GM12878 (cell line): ENCODE data around the gene MAPKAP1. TPM values are rescaled to one million over a fixed set of nuclear protein-coding genes. Genes with fewer than 3 reads are reported as not detected.

ENCODE experiments used
- ATAC-seq: fragments of 200-7000 bp; cut with Tn5 transposase; 3 replicates; pipeline ENCODE4 v1.9.1; 2020; ENCODE audit warnings: mild to moderate bottlenecking, moderate library complexity
- BruUV-seq: library from RNA; stranded (reverse); fragments of 400-500 nt; replicated peaks from 2 replicates; lab custom pipeline; 2021; lab: Mats Ljungman, UMichigan
- CTCF ChIA-PET: fragments of 300-600 bp; sonication (Branson Sonifier 250); formaldehyde crosslinking; extraction: SDS; loops from one replicate; lab custom pipeline; 2021; ENCODE audit warnings: inconsistent platforms; lab: Yijun Ruan, JAX
- POLR2A ChIA-PET: fragments of 350-600 bp; formaldehyde crosslinking; extraction: SDS; loops from one replicate; lab custom pipeline; 2021; ENCODE audit warnings: inconsistent platforms; lab: Charles Lee
- RAD21 ChIA-PET: fragments of 300-600 bp; sonication (Branson Sonifier 250); formaldehyde crosslinking; loops from one replicate; lab custom pipeline; 2023; ENCODE audit warnings: antibody characterized with exemption; ENCODE audit not compliant: unreplicated experiment; lab: Charles Lee
- SMC1A ChIA-PET: fragments of 300-600 bp; sonication (Branson Sonifier 250); formaldehyde crosslinking; loops from one replicate; lab custom pipeline; 2023; ENCODE audit not compliant: unreplicated experiment, uncharacterized antibody; lab: Charles Lee
- DNase-seq: peaks from one replicate; pipeline ENCODE4 v3.0.0-alpha.2; 2011; ENCODE audit warnings: low read depth, low spot score
- FAIRE-seq: peaks from 3 replicates; lab custom pipeline; 2011; peaks lifted over from hg19 to GRCh38; lab: Jason Lieb, UNC
- H2AFZ ChIP-seq: 2 replicates; pipeline ENCODE4 v1.6.0; 2011; ENCODE audit warnings: low read depth, low read length, control low read depth; ENCODE audit not compliant: control insufficient read depth
- H3K27ac ChIP-seq: 2 replicates; pipeline ENCODE4 v1.5.1; 2011; ENCODE audit warnings: control low read depth; ENCODE audit not compliant: control insufficient read depth, insufficient read depth
- H3K27me3 ChIP-seq, 2 experiments: replicated peaks in 1 of 2; 2 replicates each; pipeline versions ENCODE4 v1.6.0 to v1.6.1; 2011; ENCODE audit warnings: low read length in 1 of 2; ENCODE audit not compliant: control insufficient read depth in 2 of 2, insufficient read depth in 2 of 2
- H3K36me3 ChIP-seq, 2 experiments: 2 replicates each; pipeline ENCODE4 v1.5.1; 2011; ENCODE audit warnings: low read length in 1 of 2; ENCODE audit not compliant: control insufficient read depth in 2 of 2, insufficient read depth in 2 of 2
- H3K4me1 ChIP-seq: 2 replicates; pipeline ENCODE4 v1.6.1; 2011; ENCODE audit warnings: mild to moderate bottlenecking, low read length, moderate library complexity, mixed read lengths; ENCODE audit not compliant: control insufficient read depth, insufficient read depth
- H3K4me2 ChIP-seq: 2 replicates; pipeline ENCODE4 v1.6.0; 2011; ENCODE audit warnings: control low read depth; ENCODE audit not compliant: control insufficient read depth, insufficient read depth
- H3K4me3 ChIP-seq: fragments of 200-600 bp; sonication (generic); 2 replicates; pipeline ENCODE4 v1.5.1; 2016
- H3K79me2 ChIP-seq: 2 replicates; pipeline ENCODE4 v1.6.0; 2011; ENCODE audit warnings: low read length; ENCODE audit not compliant: control insufficient read depth, insufficient read depth
- H3K9ac ChIP-seq: 2 replicates; pipeline ENCODE4 v1.8.0; 2011; ENCODE audit warnings: low read length, control low read depth, mixed read lengths; ENCODE audit not compliant: control insufficient read depth, insufficient read depth
- H3K9me3 ChIP-seq: replicated peaks from 3 replicates; pipeline ENCODE4 v1.5.1; 2011; ENCODE audit warnings: mild to moderate bottlenecking, low read length; ENCODE audit not compliant: control insufficient read depth, insufficient read depth
- H4K20me1 ChIP-seq: 2 replicates; pipeline ENCODE4 v1.6.0; 2011; ENCODE audit not compliant: control insufficient read depth, insufficient read depth
- ATF7 ChIP-seq: fragments of 450-650 bp; IDR thresholded peaks from 2 replicates; pipeline ENCODE4 v1.6.1; 2016; ENCODE audit warnings: low read depth, mild to moderate bottlenecking
- CEBPB ChIP-seq, 2 experiments: fragments of 150-350 bp in 1 of 2; IDR thresholded peaks; 2 replicates each; pipeline ENCODE4 v1.6.1; 2012 to 2014; ENCODE audit warnings: low read depth in 2 of 2, low read length in 2 of 2, borderline replicate concordance in 1 of 2, inconsistent platforms in 1 of 2
- E4F1 ChIP-seq: fragments of 450-650 bp; IDR thresholded peaks from 2 replicates; pipeline ENCODE4 v1.6.1; 2018; ENCODE audit warnings: borderline replicate concordance, mild to moderate bottlenecking; ENCODE audit not compliant: partially characterized antibody
- ELK1 ChIP-seq: IDR thresholded peaks from 2 replicates; pipeline ENCODE4 v1.6.1; 2012; ENCODE audit warnings: low read depth, low read length, improper control_type of control experiment
- JUNB ChIP-seq: IDR thresholded peaks from 2 replicates; pipeline ENCODE4 v1.6.1; 2016; ENCODE audit warnings: antibody characterized with exemption, mild to moderate bottlenecking
- LARP7 ChIP-seq: fragments of 450-650 bp; IDR thresholded peaks from 2 replicates; pipeline ENCODE4 v1.6.1; 2017; ENCODE audit warnings: mild to moderate bottlenecking
- NBN ChIP-seq: fragments of 450-650 bp; IDR thresholded peaks from 2 replicates; pipeline ENCODE4 v1.6.1; 2016
- RAD21 ChIP-seq: IDR thresholded peaks from 2 replicates; pipeline ENCODE4 v1.6.1; 2011; ENCODE audit warnings: mild to moderate bottlenecking, low read depth, low read length, moderate library complexity; ENCODE audit not compliant: insufficient read depth
- RAD51 ChIP-seq: fragments of 450-650 bp; IDR thresholded peaks from 2 replicates; pipeline ENCODE4 v1.6.1; 2016; ENCODE audit warnings: moderate library complexity, mild to moderate bottlenecking, inconsistent platforms
- RFX5 ChIP-seq: IDR thresholded peaks from 2 replicates; pipeline ENCODE4 v1.6.1; 2011; ENCODE audit warnings: low read depth, low read length, improper control_type of control experiment
- SIN3A ChIP-seq: IDR thresholded peaks from 2 replicates; pipeline ENCODE4 v1.6.1; 2012; ENCODE audit warnings: low read depth, low read length, improper control_type of control experiment
- SUZ12 ChIP-seq: fragments of 200-600 bp; sonication (generic); IDR thresholded peaks from one replicate; pipeline ENCODE4 v1.6.1; 2018; ENCODE audit warnings: antibody characterized with exemption, mild to moderate bottlenecking; ENCODE audit not compliant: unreplicated experiment
- TBL1XR1 ChIP-seq: IDR thresholded peaks from 2 replicates; pipeline ENCODE4 v1.6.1; 2012; ENCODE audit warnings: low read depth, low read length, improper control_type of control experiment
- YY1 ChIP-seq: IDR thresholded peaks from 2 replicates; pipeline ENCODE4 v1.6.1; 2011; ENCODE audit warnings: low read depth, mild to moderate bottlenecking, low read length
- ZBTB40 ChIP-seq: fragments of 450-650 bp; IDR thresholded peaks from 2 replicates; pipeline ENCODE4 v1.6.1; 2016; ENCODE audit warnings: mild to moderate bottlenecking, moderate library complexity, borderline replicate concordance
- WGBS: methylation state at CpG from one replicate; pipeline ENCODE4 v1.1.6; 2016; ENCODE audit warnings: low lambda C conversion rate; ENCODE audit not compliant: insufficient replicate concordance, insufficient coverage; ENCODE audit errors: missing lambda C conversion rate; 5-methylcytosine and 5-hydroxymethylcytosine counted together
- in situ Hi-C: fragments of 300-500 bp; cut with MboI; formaldehyde crosslinking; loops from 9 replicates; pipeline ENCODE4 v1.14.3; 2018; ENCODE audit warnings: mixed read lengths
- intact Hi-C: fragments of 100-400 bp; cut with micrococcal nuclease; formaldehyde crosslinking; loops from one replicate; pipeline ENCODE4 v1.14.2; 2022; ENCODE audit not compliant: unreplicated experiment
- polyA plus RNA-seq, 11 experiments: library from polyadenylated mRNA; depleted of rRNA in 4 of 11; unstranded in 6 of 11; stranded (reverse) in 5 of 11; fragments of >200 nt; fragmentation: Nextera tagmentation in 4 of 11; fragmentation: Illumina TruSeq in 1 of 11; extraction: Ambion mirVana in 4 of 11; extraction: Trizol in 1 of 11; gene quantifications; 1 replicate in 1 of 11; 2 replicates in 10 of 11; pipeline versions ENCODE4 v1.2.1 to v1.2.3, GENCODE V29; 2011 to 2016; ENCODE audit warnings: inconsistent platforms in 2 of 11, missing spikeins in 2 of 11, low read depth in 1 of 11
- total RNA-seq, 4 experiments: library from RNA; depleted of rRNA in 3 of 4; stranded (reverse); fragments of >200 nt in 3 of 4; fragmentation: Illumina TruSeq in 1 of 4; extraction: Trizol in 1 of 4; gene quantifications; 2 replicates each; pipeline versions ENCODE4 v1.2.1 to v1.2.3, GENCODE V29; 2013 to 2021

MAPKAP1 gene
- total and polyA plus RNA-seq, 10 of the 15 experiments (the other 5 are each of a cell fraction or from before 2014, with no cell fraction given), result 5.1 to 188 (median 105) TPM

- ChIA-PET CTCF (interaction anchor here (1.1 to 1.2 kb wide), 2 partner anchors 9 to 12 kb away, joined by 3 to 4 read pairs; no protein-coding TSS in a partner anchor), SMC1A (interaction anchor here (0.9 kb wide), 1 partner anchor 15 kb away, joined by 3 read pairs; no protein-coding TSS in a partner anchor), RAD21 (no interaction called here), POLR2A (no interaction called here)
- Histone ChIP-seq H4K20me1 (no peaks in the 10 kb centered on the region; the same call in 1 of the 2 replicates), H3K9me3 (no peaks in the 10 kb centered on the region), H3K4me2 (no peak overlapping the region), H2AFZ (no peak overlapping the region), H3K9ac (no peak overlapping the region), H3K79me2 (no peaks in the 10 kb centered on the region), H3K4me1 (no peaks in the 10 kb centered on the region), H3K4me3 (no peak overlapping the region), H3K27ac (no peak overlapping the region), H3K36me3 (peaks cover 0 to 2% of the 10 kb centered on the region in 2 experiments; a peak in 3 of 4 replicates), H3K27me3 (no peaks in the 10 kb centered on the region)
- intact Hi-C loops (no loop called here), in situ Hi-C loops (no loop called here)
- DNase-seq (no peak), ATAC-seq (no peak), FAIRE-seq (no peak)
- 98% methylated on average over 5 of the region's 5 CpGs for WGBS
- no TSS peak for BruUV-seq
- TF ChIP-seq TBL1XR1, result no peak
- no peak for TF ChIP-seq CEBPB (IDR thresholded peaks at IDR 0.05; ENCODE audit: borderline replicate concordance in 1 of 2, low read depth in 2 of 2, low read length in 2 of 2)
- no peak for TF ChIP-seq JUNB
- no peak for TF ChIP-seq ZBTB40
- TF ChIP-seq NBN, result no peak
- no peak for TF ChIP-seq RAD51
- TF ChIP-seq SIN3A, result no peak
- TF ChIP-seq LARP7, result no peak
- no peak for TF ChIP-seq YY1
- TF ChIP-seq RAD21, result no peak
- TF ChIP-seq E4F1, result no peak
- no peak for TF ChIP-seq RFX5
- TF ChIP-seq SUZ12, result no peak
- TF ChIP-seq ELK1, result no peak
- TF ChIP-seq ATF7, result no peak
Measured at GRCh38 chr9:125486576-125486975, 220.4 kb downstream of the MAPKAP1 start.
